Measurements from ENCODE around the gene PARD3. TPM values are rescaled to one million over a fixed set of nuclear protein-coding genes. Genes with fewer than 3 reads are reported as not detected.

The PARD3 gene
- total RNA-seq, 6 experiments from 2014 or later, result 19.1 to 27.8 (median 22.0) TPM

GRCh38 chr10:34596351-34596750 lies 218.7 kb downstream of the PARD3 start:
- intact Hi-C loops (cut with DNase I), result no loop called here
- Histone ChIP-seq H3K27me3 (no peaks in the 10 kb centered on the region), H3K4me1 (no peaks in the 10 kb centered on the region), H3K9me3 (no peaks in the 10 kb centered on the region), H3K36me3 (no peaks in the 10 kb centered on the region), H3K4me3 (no peak overlapping the region), H3K27ac (no peak overlapping the region)
- WGBS (ENCODE audit: insufficient coverage, low coverage, low lambda C conversion rate, missing lambda C conversion rate), result 92% methylated on average over 7 of the region's 7 CpGs
- no peak for DNase-seq
- TF ChIP-seq POLR2A (IDR thresholded peaks at IDR 0.05), result no peak
- no peak for ATAC-seq

- TF ChIP-seq CTCF (IDR thresholded peaks at IDR 0.05), result no peak
- no peak for TF ChIP-seq POLR2A (IDR thresholded peaks at IDR 0.05)
- DNase-seq, result no peak
- ATAC-seq, result no peak
- Histone ChIP-seq H3K27me3 (no peaks in the 10 kb centered on the region), H3K9me3 (no peaks in the 10 kb centered on the region), H3K4me3 (no peak overlapping the region), H3K4me1 (no peaks in the 10 kb centered on the region), H3K36me3 (no peaks in the 10 kb centered on the region), H3K27ac (no peak overlapping the region)
- intact Hi-C loops (cut with DNase I), result no loop called here
- WGBS (ENCODE audit: insufficient coverage, low coverage, low lambda C conversion rate, missing lambda C conversion rate), result 72% methylated on average over 2 of the region's 2 CpGs
Observed at GRCh38 chr10:34593930-34594329, 221.2 kb downstream of the PARD3 start.

- 94% methylated on average over 2 of the region's 2 CpGs for WGBS (ENCODE audit: insufficient coverage, low coverage, low lambda C conversion rate, missing lambda C conversion rate)
- Histone ChIP-seq H3K9me3 (no peaks in the 10 kb centered on the region), H3K27ac (no peak overlapping the region), H3K36me3 (no peaks in the 10 kb centered on the region), H3K27me3 (no peaks in the 10 kb centered on the region), H3K4me3 (no peak overlapping the region), H3K4me1 (no peaks in the 10 kb centered on the region)
- ATAC-seq (no peak), DNase-seq (no peak)
- no peak for TF ChIP-seq CTCF (IDR thresholded peaks at IDR 0.05)
- no peak for TF ChIP-seq POLR2A (IDR thresholded peaks at IDR 0.05)
- intact Hi-C loops (cut with DNase I), result no loop called here
Observed at GRCh38 chr10:34593374-34593890, 221.7 kb downstream of the PARD3 start.

- intact Hi-C loops (cut with DNase I), result no loop called here
- Histone ChIP-seq H3K4me3 (no peak overlapping the region), H3K27ac (no peak overlapping the region), H3K36me3 (no peaks in the 10 kb centered on the region), H3K4me1 (no peaks in the 10 kb centered on the region), H3K27me3 (no peaks in the 10 kb centered on the region), H3K9me3 (no peaks in the 10 kb centered on the region)
- TF ChIP-seq CTCF (IDR thresholded peaks at IDR 0.05) (no peak), POLR2A (IDR thresholded peaks at IDR 0.05) (no peak)
- DNase-seq, result no peak
- WGBS (ENCODE audit: insufficient coverage, low coverage, low lambda C conversion rate, missing lambda C conversion rate), result 94% methylated on average over 5 of the region's 5 CpGs
- ATAC-seq, result no peak
Observed at GRCh38 chr10:34590793-34591192, 224.3 kb downstream of the PARD3 start.

GRCh38 chr10:34589275-34589674 lies 225.8 kb downstream of the PARD3 start:
- H3K36me3 ChIP-seq, result no peaks in the 10 kb centered on the region
- no peaks in the 10 kb centered on the region for H3K9me3 ChIP-seq
- peaks cover 0 to 12% (median 2%) of the 10 kb centered on the region in 4 donors for H3K4me1 ChIP-seq
- no peak overlapping the region for H3K4me3 ChIP-seq
- WGBS (ENCODE audit: insufficient coverage, low coverage, low lambda C conversion rate, missing lambda C conversion rate), result 100% methylated on average over 3 of the region's 3 CpGs
- intact Hi-C loops (cut with DNase I), result no loop called here
- no peak for TF ChIP-seq POLR2A (IDR thresholded peaks at IDR 0.05)
- no peak for DNase-seq
- ATAC-seq, result no peak
- H3K27ac ChIP-seq, result no peak overlapping the region
- H3K27me3 ChIP-seq, result no peaks in the 10 kb centered on the region

GRCh38 chr10:34587680-34588019 lies 227.4 kb downstream of the PARD3 start:
- Histone ChIP-seq H3K36me3 (no peaks in the 10 kb centered on the region), H3K4me1 (peaks cover 0 to 19% (median 2%) of the 10 kb centered on the region in 4 donors), H3K27ac (no peak overlapping the region), H3K9me3 (no peaks in the 10 kb centered on the region), H3K27me3 (no peaks in the 10 kb centered on the region), H3K4me3 (no peak overlapping the region)
- no peak for TF ChIP-seq POLR2A (IDR thresholded peaks at IDR 0.05)
- no peak for TF ChIP-seq CTCF (IDR thresholded peaks at IDR 0.05)
- ATAC-seq (no peak), DNase-seq (no peak)
- 96% methylated on average over 3 of the region's 6 CpGs for WGBS (ENCODE audit: insufficient coverage, low coverage, low lambda C conversion rate, missing lambda C conversion rate)
- intact Hi-C loops (cut with DNase I), result no loop called here
